DOHH2 (cell line): ENCODE results near the gene EFCAB12.

Experiments used
- CTCF ChIP-seq: fragments of 200-600 bp; sonication (generic); IDR thresholded peaks from one replicate; pipeline ENCODE4 v1.5.1; 2014; ENCODE audit warnings: antibody characterized with exemption, mild to moderate bottlenecking, low read depth, low read length; ENCODE audit not compliant: poor library complexity, severe bottlenecking
- EZH2phosphoT487 ChIP-seq: fragments of 200-600 bp; sonication (generic); IDR thresholded peaks from 2 replicates; pipeline ENCODE4 v1.6.1; 2017; ENCODE audit warnings: borderline replicate concordance, mild to moderate bottlenecking, antibody characterized with exemption, low read length, moderate library complexity, mixed read lengths

GRCh38 chr3:129467932-129468331, 39.5 kb upstream of the EFCAB12 start:
- no peak for TF ChIP-seq CTCF
- no peak for TF ChIP-seq EZH2phosphoT487
